ENCODE measurements around the gene ANGPTL1.
"Not testable (repeated sequence)": the region's sequence is repeated elsewhere in the genome, so short reads cannot be mapped to it uniquely, and the experiment has no call there.

Gene ANGPTL1

DNA sequence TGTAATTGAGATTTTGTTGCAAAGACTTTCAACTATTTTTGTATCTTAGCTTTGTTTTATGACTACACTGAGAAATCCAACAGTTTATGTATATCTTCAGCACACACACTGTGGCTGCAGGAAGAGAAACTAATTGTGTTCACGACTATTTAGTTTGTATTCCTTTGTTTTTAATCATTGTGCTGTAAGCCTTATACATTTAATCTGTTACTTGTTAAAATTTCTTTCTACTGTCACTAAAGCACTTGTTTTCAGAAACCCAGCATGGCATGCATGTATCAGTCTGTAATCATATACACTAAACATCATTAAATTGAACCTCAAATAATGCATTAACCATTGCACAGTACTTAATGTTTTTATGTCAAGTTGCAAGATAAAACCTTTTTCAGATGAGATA, 656 bp downstream of the ANGPTL1 start:
- Histone ChIP-seq H3K27me3 (no peaks in the 10 kb centered on the region), H3K9me3 (no peaks in the 10 kb centered on the region)

GRCh38 chr1:178869119-178869697, 1.7 kb downstream of the ANGPTL1 start:
- Histone ChIP-seq H3K9ac (no peak overlapping the region), H3K4me1 (no peaks in the 10 kb centered on the region), H3K4me3 (no peak overlapping the region), H3K27ac (no peak overlapping the region), H3K36me3 (no peaks in the 10 kb centered on the region), H3K27me3 (no peaks in the 10 kb centered on the region), H3K4me2 (no peak overlapping the region), H4K20me1 (no peaks in the 10 kb centered on the region), H3K9me3 (no peaks in the 10 kb centered on the region)
- TF ChIP-seq Cebpa-rat (IDR thresholded peaks at IDR 0.05): no peak

More for the DNA sequence above, 656 bp downstream of the ANGPTL1 start:
- no peaks in the 10 kb centered on the region for H4K20me1 ChIP-seq
- no peak overlapping the region for H3K4me3 ChIP-seq
- no peaks in the 10 kb centered on the region for H3K4me1 ChIP-seq
- H3K27ac ChIP-seq: no peak overlapping the region
- no peak overlapping the region for H3K4me2 ChIP-seq
- no peak overlapping the region for H3K9ac ChIP-seq
- no peaks in the 10 kb centered on the region for H3K36me3 ChIP-seq
- no peak for TF ChIP-seq Cebpa-rat (IDR thresholded peaks at IDR 0.05)

GRCh38 chr1:178868706-178869105, 2.2 kb downstream of the ANGPTL1 start:
- no peak for TF ChIP-seq Cebpa-rat (IDR thresholded peaks at IDR 0.05)
- no peaks in the 10 kb centered on the region for H3K27me3 ChIP-seq
- H3K4me1 ChIP-seq: no peaks in the 10 kb centered on the region
- no peaks in the 10 kb centered on the region for H4K20me1 ChIP-seq
- H3K9me3 ChIP-seq: no peaks in the 10 kb centered on the region
- no peak overlapping the region for H3K9ac ChIP-seq
- no peak overlapping the region for H3K27ac ChIP-seq
- H3K36me3 ChIP-seq: no peaks in the 10 kb centered on the region
- no peak overlapping the region for H3K4me2 ChIP-seq
- H3K4me3 ChIP-seq: no peak overlapping the region

DNA sequence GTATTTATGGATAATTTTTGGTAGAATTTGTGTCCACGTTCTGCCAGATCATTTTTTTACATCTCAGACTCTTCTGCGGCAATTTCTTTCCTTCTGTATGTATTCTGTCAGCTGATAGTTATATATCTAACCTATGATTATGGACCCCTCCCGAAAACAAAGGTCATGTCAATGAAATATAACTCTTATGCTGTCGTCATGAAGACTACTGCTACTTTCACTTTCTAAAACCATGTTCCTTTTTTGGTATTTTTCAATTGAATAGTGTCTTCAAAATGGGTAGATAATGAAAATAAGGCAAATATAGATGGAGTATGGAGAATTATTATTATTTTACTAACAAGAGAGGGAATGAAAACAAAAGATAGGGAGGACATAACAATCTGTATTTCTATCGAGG, 3.2 kb downstream of the ANGPTL1 start:
- Histone ChIP-seq H3K4me3 (no peak overlapping the region), H3K27ac (no peak overlapping the region), H3K4me2 (no peak overlapping the region), H3K9me3 (no peaks in the 10 kb centered on the region), H3K27me3 (no peaks in the 10 kb centered on the region), H3K36me3 (no peaks in the 10 kb centered on the region), H4K20me1 (no peaks in the 10 kb centered on the region), H3K4me1 (no peaks in the 10 kb centered on the region), H3K9ac (no peak overlapping the region)
- TF ChIP-seq Cebpa-rat (IDR thresholded peaks at IDR 0.05): no peak

GRCh38 chr1:178864326-178864725, 6.6 kb downstream of the ANGPTL1 start:
- Histone ChIP-seq H3K4me2 (no peak overlapping the region), H4K20me1 (no peaks in the 10 kb centered on the region), H3K9me3 (no peaks in the 10 kb centered on the region), H3K4me3 (no peak overlapping the region), H3K36me3 (no peaks in the 10 kb centered on the region), H3K4me1 (no peaks in the 10 kb centered on the region), H3K9ac (no peak overlapping the region), H3K27me3 (no peaks in the 10 kb centered on the region), H3K27ac (no peak overlapping the region)
- TF ChIP-seq Cebpa-rat (IDR thresholded peaks at IDR 0.05): no peak

GRCh38 chr1:178862864-178863263, 8.0 kb downstream of the ANGPTL1 start:
- no peak for TF ChIP-seq Cebpa-rat (IDR thresholded peaks at IDR 0.05)
- no peaks in the 10 kb centered on the region for H4K20me1 ChIP-seq

GRCh38 chr1:178862416-178862815, 8.5 kb downstream of the ANGPTL1 start:
- Histone ChIP-seq H3K4me1 (no peaks in the 10 kb centered on the region), H3K36me3 (no peaks in the 10 kb centered on the region), H3K4me3 (no peak overlapping the region), H3K4me2 (no peak overlapping the region), H4K20me1 (no peaks in the 10 kb centered on the region), H3K27ac (no peak overlapping the region), H3K9ac (no peak overlapping the region), H3K27me3 (no peaks in the 10 kb centered on the region), H3K9me3 (no peaks in the 10 kb centered on the region)
- TF ChIP-seq Cebpa-rat (IDR thresholded peaks at IDR 0.05): no peak

More at GRCh38 chr1:178862864-178863263, 8.0 kb downstream of the ANGPTL1 start:
- Histone ChIP-seq H3K36me3 (no peaks in the 10 kb centered on the region), H3K27ac (no peak overlapping the region), H3K4me2 (no peak overlapping the region), H3K27me3 (no peaks in the 10 kb centered on the region), H3K9me3 (no peaks in the 10 kb centered on the region), H3K4me3 (no peak overlapping the region), H3K4me1 (no peaks in the 10 kb centered on the region), H3K9ac (no peak overlapping the region)

DNA sequence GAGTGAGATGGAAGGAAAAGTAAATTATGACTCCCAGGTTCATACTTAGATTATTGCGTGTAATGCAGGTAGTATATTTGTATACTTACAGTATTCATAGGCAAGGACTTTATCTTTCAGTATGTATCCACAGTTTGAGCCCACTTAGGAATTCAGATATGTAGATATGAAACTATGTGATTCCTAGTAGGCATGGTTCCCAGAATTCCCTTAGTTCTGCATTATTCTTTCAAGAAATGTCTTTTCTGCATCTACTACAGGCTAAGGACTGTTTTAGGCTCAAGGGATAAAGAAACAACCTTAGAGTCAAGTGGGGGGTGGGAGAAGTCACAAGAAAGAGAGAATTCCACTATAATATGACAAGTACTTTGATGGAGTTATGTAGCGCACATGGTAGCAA, 13.8 kb downstream of the ANGPTL1 start:
- no peak overlapping the region for H3K27ac ChIP-seq
- no peaks in the 10 kb centered on the region for H3K27me3 ChIP-seq
- H3K9me3 ChIP-seq: no peaks in the 10 kb centered on the region
- H4K20me1 ChIP-seq: no peaks in the 10 kb centered on the region
- no peak for TF ChIP-seq Cebpa-rat (IDR thresholded peaks at IDR 0.05)
- no peak overlapping the region for H3K9ac ChIP-seq
- no peaks in the 10 kb centered on the region for H3K4me1 ChIP-seq
- H3K4me2 ChIP-seq: no peak overlapping the region
- 0 out of 2 replicates have a peak, but pooled peaks cover 1% of the 10 kb centered on the region for H3K36me3 ChIP-seq
- no peak overlapping the region for H3K4me3 ChIP-seq

DNA sequence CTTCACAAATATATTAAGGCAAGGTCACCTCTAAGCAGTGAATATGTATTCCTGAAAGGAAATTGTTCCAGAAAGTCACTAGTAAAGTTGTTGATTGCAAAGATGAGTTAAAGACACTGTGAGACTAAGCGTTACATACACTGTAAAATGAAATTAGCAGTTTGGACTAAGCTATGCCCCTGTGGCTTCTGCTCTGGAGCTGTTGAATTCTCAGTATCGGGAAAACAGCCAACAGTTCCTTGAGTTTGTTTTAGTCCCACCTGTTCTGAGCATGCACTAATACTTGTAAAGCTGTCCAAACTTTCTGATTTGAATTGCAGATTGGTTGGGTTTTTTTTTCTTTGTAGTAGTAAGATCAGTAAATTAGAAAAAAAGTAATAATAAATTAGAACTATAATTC, 21.0 kb downstream of the ANGPTL1 start:
- 0 out of 2 replicates have a peak, but pooled peaks cover 3% of the 10 kb centered on the region for H3K36me3 ChIP-seq
- H3K4me3 ChIP-seq: no peak overlapping the region
- no peak overlapping the region for H3K9ac ChIP-seq
- no peaks in the 10 kb centered on the region for H3K4me1 ChIP-seq
- no peaks in the 10 kb centered on the region for H4K20me1 ChIP-seq
- no peak overlapping the region for H3K27ac ChIP-seq
- no peaks in the 10 kb centered on the region for H3K27me3 ChIP-seq
- no peak for TF ChIP-seq Cebpa-rat (IDR thresholded peaks at IDR 0.05)
- no peak overlapping the region for H3K4me2 ChIP-seq
- no peaks in the 10 kb centered on the region for H3K9me3 ChIP-seq

- H3K9me3 ChIP-seq, H3K9ac ChIP-seq, H3K4me1 ChIP-seq, H3K36me3 ChIP-seq, H3K27ac ChIP-seq, H3K4me2 ChIP-seq, H3K4me3 ChIP-seq, H4K20me1 ChIP-seq, H3K27me3 ChIP-seq: not testable (repeated sequence)
Observed at GRCh38 chr1:178847919-178848318, 23.0 kb downstream of the ANGPTL1 start.

- no peaks in the 10 kb centered on the region for H4K20me1 ChIP-seq
- no peak overlapping the region for H3K9ac ChIP-seq
- TF ChIP-seq Cebpa-rat (IDR thresholded peaks at IDR 0.05): no peak
- no peak overlapping the region for H3K4me3 ChIP-seq
- 0 out of 2 replicates have a peak, but pooled peaks cover 3% of the 10 kb centered on the region for H3K36me3 ChIP-seq
- H3K9me3 ChIP-seq: no peaks in the 10 kb centered on the region
- no peaks in the 10 kb centered on the region for H3K4me1 ChIP-seq
- H3K27ac ChIP-seq: no peak overlapping the region
- no peaks in the 10 kb centered on the region for H3K27me3 ChIP-seq
- no peak overlapping the region for H3K4me2 ChIP-seq
Observed at GRCh38 chr1:178847396-178847849, 23.5 kb downstream of the ANGPTL1 start.

Measured in BLaER1 (cell line).